H1 (cell line): ENCODE data around the gene FREM1. TPM values are rescaled to one million over a fixed set of nuclear protein-coding genes. Genes with fewer than 3 reads are reported as not detected.

Experiments
- CTCF ChIA-PET: fragments of 300-600 bp; sonication (Branson Sonifier 250); formaldehyde crosslinking; loops from one replicate; lab custom pipeline; 2021; ENCODE audit not compliant: partially characterized antibody; lab: Charles Lee
- POLR2A ChIA-PET: fragments of 300-600 bp; sonication (Branson Sonifier 250); formaldehyde crosslinking; loops from one replicate; lab custom pipeline; 2021; ENCODE audit warnings: inconsistent platforms; ENCODE audit not compliant: partially characterized antibody; lab: Charles Lee
- DNase-seq, 2 experiments: peaks; one replicate each; pipeline versions ENCODE4 v3.0.0 to v3.0.0-alpha.2; 2010 to 2022; ENCODE audit warnings: low spot score in 2 of 2, low read depth in 1 of 2, mixed read lengths in 1 of 2
- FAIRE-seq: peaks from 2 replicates; lab custom pipeline; 2011; peaks lifted over from hg19 to GRCh38; lab: Jason Lieb, UNC
- H2AFZ ChIP-seq: 2 replicates; pipeline ENCODE4 v1.8.1; 2012; ENCODE audit warnings: low read length, inconsistent platforms
- H2AK5ac ChIP-seq: 2 replicates; pipeline ENCODE4 v1.6.1; 2013; ENCODE audit warnings: low read depth, low read length
- H2BK120ac ChIP-seq: replicated peaks from 2 replicates; pipeline ENCODE3; 2013; ENCODE audit warnings: low read depth, low read length, inconsistent platforms
- H2BK12ac ChIP-seq: 2 replicates; pipeline ENCODE4 v1.6.1; 2013; ENCODE audit warnings: low read depth, low read length
- H2BK15ac ChIP-seq: 2 replicates; pipeline ENCODE4 v1.6.1; 2013; ENCODE audit warnings: low read length
- H2BK20ac ChIP-seq: 2 replicates; pipeline ENCODE4 v1.6.1; 2013; ENCODE audit warnings: low read length
- H2BK5ac ChIP-seq: 2 replicates; pipeline ENCODE4 v1.6.1; 2013; ENCODE audit warnings: low read depth, low read length
- H3K14ac ChIP-seq: 2 replicates; pipeline ENCODE4 v1.6.1; 2013; ENCODE audit warnings: inconsistent platforms; ENCODE audit not compliant: insufficient read length
- H3K18ac ChIP-seq: 2 replicates; pipeline ENCODE4 v1.6.1; 2013; ENCODE audit warnings: low read length; ENCODE audit errors: extremely low read depth
- H3K23ac ChIP-seq: 2 replicates; pipeline ENCODE4 v1.6.1; 2013; ENCODE audit warnings: inconsistent platforms; ENCODE audit not compliant: insufficient read length
- H3K23me2 ChIP-seq: 2 replicates; pipeline ENCODE4 v1.6.1; 2013; ENCODE audit warnings: low read depth, low read length
- H3K27ac ChIP-seq: 2 replicates; pipeline ENCODE4 v1.6.1; 2011; ENCODE audit warnings: low read depth, low read length, inconsistent platforms
- H3K27me3 ChIP-seq, 4 experiments: replicated peaks in 1 of 4; 1 replicate in 1 of 4; 2 replicates in 3 of 4; pipeline versions ENCODE4 v1.6.1 to v1.8.1; 2011 to 2013; ENCODE audit warnings: low read length in 3 of 4, mild to moderate bottlenecking in 3 of 4, inconsistent platforms in 2 of 4, mixed read lengths in 2 of 4, moderate library complexity in 1 of 4; ENCODE audit not compliant: control insufficient read depth in 3 of 4, insufficient read depth in 3 of 4; ENCODE audit errors: extremely low read depth in 1 of 4
- H3K36me3 ChIP-seq, 4 experiments: 2 replicates each; pipeline versions ENCODE4 v1.6.1 to v1.8.1; 2011 to 2013; ENCODE audit warnings: mild to moderate bottlenecking in 4 of 4, low read length in 3 of 4, moderate library complexity in 2 of 4, control low read depth in 1 of 4, inconsistent platforms in 1 of 4; ENCODE audit not compliant: insufficient read depth in 4 of 4, control insufficient read depth in 2 of 4
- H3K4ac ChIP-seq: replicated peaks from 2 replicates; pipeline ENCODE3; 2013; ENCODE audit warnings: low read length, low read depth, mixed read lengths, inconsistent platforms; ENCODE audit not compliant: insufficient read length
- H3K4me1 ChIP-seq, 4 experiments: replicated peaks in 1 of 4; 1 replicate in 1 of 4; 2 replicates in 3 of 4; pipeline versions ENCODE4 v1.6.1 to v1.8.1; 2011 to 2013; ENCODE audit warnings: low read length in 3 of 4, inconsistent platforms in 2 of 4, mixed read lengths in 1 of 4; ENCODE audit not compliant: insufficient read depth in 4 of 4, control insufficient read depth in 3 of 4
- H3K4me2 ChIP-seq, 2 experiments: 2 replicates each; pipeline versions ENCODE4 v1.6.1 to v1.8.1; 2011 to 2013; ENCODE audit warnings: low read depth in 2 of 2, low read length in 2 of 2, control low read depth in 1 of 2, inconsistent platforms in 1 of 2, mild to moderate bottlenecking in 1 of 2; ENCODE audit not compliant: insufficient read depth in 1 of 2
- H3K4me3 ChIP-seq, 4 experiments: fragments of 200-600, 300-600 bp in 1 of 4; sonication (generic), shearing (Covaris generic), sonication (Bioruptor Twin) in 1 of 4; 2 replicates each; pipeline versions ENCODE4 v1.5.1 to v1.8.1; 2011 to 2016; ENCODE audit warnings: low read length in 4 of 4, low read depth in 3 of 4, control low read depth in 2 of 4, inconsistent platforms in 2 of 4, mild to moderate bottlenecking in 2 of 4, mixed read lengths in 1 of 4, moderate library complexity in 1 of 4; ENCODE audit not compliant: insufficient read depth in 2 of 4; ENCODE audit errors: extremely low read depth in 1 of 4
- H3K56ac ChIP-seq: replicated peaks from 2 replicates; pipeline ENCODE3; 2013; ENCODE audit warnings: low read depth, mild to moderate bottlenecking, mixed read lengths, low read length, inconsistent platforms; ENCODE audit not compliant: insufficient read length
- H3K79me1 ChIP-seq: 2 replicates; pipeline ENCODE4 v1.6.1; 2013; ENCODE audit warnings: low read depth, low read length, control low read depth
- H3K79me2 ChIP-seq, 2 experiments: 2 replicates each; pipeline versions ENCODE4 v1.6.1 to v1.8.1; 2012 to 2013; ENCODE audit warnings: low read length in 2 of 2, mild to moderate bottlenecking in 2 of 2, inconsistent platforms in 1 of 2; ENCODE audit not compliant: insufficient read depth in 2 of 2, control insufficient read depth in 1 of 2
- H3K9ac ChIP-seq, 4 experiments: replicated peaks in 1 of 4; 1 replicate in 1 of 4; 2 replicates in 3 of 4; pipeline versions ENCODE4 v1.6.1 to v1.8.1; 2011 to 2013; ENCODE audit warnings: low read depth in 3 of 4, low read length in 3 of 4, control low read depth in 2 of 4, mild to moderate bottlenecking in 2 of 4, moderate library complexity in 2 of 4, inconsistent platforms in 1 of 4; ENCODE audit errors: extremely low read depth in 1 of 4
- H3K9me3 ChIP-seq, 2 experiments: 2 replicates each; pipeline versions ENCODE4 v1.6.1 to v1.8.1; 2012 to 2013; ENCODE audit warnings: mild to moderate bottlenecking in 2 of 2, moderate library complexity in 2 of 2, control low read depth in 1 of 2, inconsistent platforms in 1 of 2, low read depth in 1 of 2, low read length in 1 of 2, mixed read lengths in 1 of 2; ENCODE audit not compliant: insufficient read depth in 2 of 2
- H4K20me1 ChIP-seq, 2 experiments: replicated peaks in 1 of 2; 2 replicates each; pipeline versions ENCODE3 to v1.8.1; 2011 to 2013; ENCODE audit warnings: inconsistent platforms in 2 of 2, low read length in 2 of 2, mild to moderate bottlenecking in 1 of 2; ENCODE audit not compliant: insufficient read depth in 2 of 2, control insufficient read depth in 1 of 2
- H4K5ac ChIP-seq: 2 replicates; pipeline ENCODE4 v1.6.1; 2013; ENCODE audit warnings: low read length, low read depth, mixed read lengths, inconsistent platforms; ENCODE audit not compliant: insufficient read length
- H4K8ac ChIP-seq: 2 replicates; pipeline ENCODE4 v1.8.0; 2013; ENCODE audit warnings: mild to moderate bottlenecking, moderate library complexity, low read length, inconsistent platforms; ENCODE audit not compliant: insufficient read depth; ENCODE audit errors: extremely low read depth
- H4K91ac ChIP-seq: replicated peaks from 2 replicates; pipeline ENCODE3; 2013; ENCODE audit warnings: low read length, mixed read lengths, inconsistent platforms; ENCODE audit not compliant: insufficient read length
- KDM4A ChIP-seq: IDR thresholded peaks from one replicate; pipeline ENCODE4 v1.7.1; 2012; ENCODE audit warnings: low read depth, mild to moderate bottlenecking, moderate library complexity, low read length, inconsistent platforms; ENCODE audit not compliant: severe bottlenecking
- SP2 ChIP-seq: IDR thresholded peaks from 2 replicates; pipeline ENCODE4 v1.6.1; 2012; ENCODE audit warnings: mild to moderate bottlenecking, low read length, inconsistent platforms
- WGBS, 2 experiments: shearing (Covaris generic) in 1 of 2; methylation state at CpG; one replicate each; pipeline versions ENCODE4 v1.1.6 to v1.1.7; 2013 to 2015; ENCODE audit warnings: low lambda C conversion rate in 2 of 2, mixed read lengths in 2 of 2, inconsistent platforms in 1 of 2, low coverage in 1 of 2, missing lambda C conversion rate in 1 of 2; ENCODE audit not compliant: insufficient replicate concordance in 2 of 2, insufficient coverage in 1 of 2, insufficient read length in 1 of 2; ENCODE audit errors: extremely low coverage in 1 of 2, missing lambda C conversion rate in 1 of 2; 5-methylcytosine and 5-hydroxymethylcytosine counted together
- polyA plus RNA-seq, 7 experiments: library from polyadenylated mRNA; depleted of rRNA in 3 of 7; stranded (reverse) in 5 of 7; unstranded in 2 of 7; fragments of >200 nt in 5 of 7; fragments of 200-250 nt in 2 of 7; gene quantifications; 1 replicate in 5 of 7; 2 replicates in 1 of 7; 4 replicates in 1 of 7; pipeline versions ENCODE4 v1.2.1 to v1.2.3, GENCODE V29; 2011 to 2013; ENCODE audit warnings: missing spikeins in 2 of 7, mixed read lengths in 2 of 7
- total RNA-seq: library from RNA; stranded (reverse); fragmentation: NEBNext Ultra II Directional; extraction: Animal tissue kit (Norgen Biotek cat#: 25700); gene quantifications from 2 replicates; pipeline ENCODE4 v1.2.1, GENCODE V29; 2021

Gene FREM1
- total and polyA plus RNA-seq, 2 of the 8 experiments (the other 6 are each of a cell fraction or from before 2014, with no cell fraction given) = 2.6 to 3.1 TPM

- Histone ChIP-seq H2BK12ac (no peak overlapping the region), H3K79me2 (no peaks in the 10 kb centered on the region), H3K4me3 (no peak overlapping the region), H2BK20ac (0 out of 2 replicates have a peak overlapping the region, but pooled peaks have one; percentile 24), H3K27me3 (no peaks in the 10 kb centered on the region), H4K91ac (no peak overlapping the region), H3K4ac (no peak overlapping the region), H3K79me1 (no peaks in the 10 kb centered on the region), H3K56ac (no peak overlapping the region), H4K20me1 (no peaks in the 10 kb centered on the region), H3K9ac (no peak overlapping the region), H3K14ac (no peak overlapping the region), H3K18ac (no peak overlapping the region), H3K36me3 (no peaks in the 10 kb centered on the region), H4K8ac (no peak overlapping the region), H3K23me2 (peaks cover 4% of the 10 kb centered on the region), H3K23ac (no peak overlapping the region), H2AK5ac (no peak overlapping the region), H3K27ac (no peak overlapping the region), H3K9me3 (no peaks in the 10 kb centered on the region), H2AFZ (no peak overlapping the region)
- no peak for FAIRE-seq
- POLR2A ChIA-PET = no interaction called here
- no peak for DNase-seq
- CTCF ChIA-PET = no interaction called here
- TF ChIP-seq SP2 (no peak), KDM4A (no peak)
- TF ChIP-seq, all 59 proteins: peak for 0
- Histone ChIP-seq H3K4me2 (no peak overlapping the region), H4K5ac (no peak overlapping the region), H2BK120ac (no peak overlapping the region), H3K4me1 (peaks cover 8 to 18% (median 14%) of the 10 kb centered on the region in 4 experiments), H2BK5ac (no peak overlapping the region), H2BK15ac (no peak overlapping the region)
- WGBS, 2 experiments = 85% methylated on average over 6 of the region's 6 CpGs; no CpG with 5 or more reads in 1 of the 2 experiments
Measured at GRCh38 chr9:14912859-14913258, 2.6 kb upstream of the FREM1 start.
